Activated CD4-positive, alpha-beta T cell treated with anti-CD3 and anti-CD28 coated beads, Interleukin-2, amount 50 U/mL, for 16 hours (primary cell): Measurements from ENCODE around the gene KLHL17.
A peak's percentile ranks its signal among the peaks of the same experiment; 100 is the strongest.

Experiments
- DNase-seq: peaks from one replicate; pipeline ENCODE4 v3.0.0-alpha.2; 2020

KLHL17 gene

GRCh38 chr1:952603-953002 is 7.8 kb upstream of the KLHL17 start:
- DNase-seq: no peak

- no peak for DNase-seq
These were observed 6.7 kb upstream of the KLHL17 start for GRCh38 chr1:953524-954320.

GRCh38 chr1:954927-955326 is 5.5 kb upstream of the KLHL17 start:
- DNase-seq: no peak

GRCh38 chr1:955474-955873 is 4.9 kb upstream of the KLHL17 start:
- DNase-seq: no peak

GRCh38 chr1:956636-957035 is 3.7 kb upstream of the KLHL17 start:
- DNase-seq: no peak

GRCh38 chr1:958823-959730 is 1.3 kb upstream of the KLHL17 start, which contains the start of gene NOC2L:
TSS of gene NOC2L (minus strand) at chr1:959256. CDS start at chr1:959240, 16 bp downstream.
- peak; percentile 96 for DNase-seq

- no peak for DNase-seq
These were observed 537 bp upstream of the KLHL17 start for GRCh38 chr1:959731-960362.

- DNase-seq: no peak
These were observed 817 bp downstream of the KLHL17 start for GRCh38 chr1:961132-961669.

- DNase-seq: no peak
These were observed 2.3 kb downstream of the KLHL17 start for GRCh38 chr1:962381-963300.

- no peak for DNase-seq
These were observed 2.9 kb downstream of the KLHL17 start for GRCh38 chr1:963301-963651.

- DNase-seq: no peak
These were observed 3.6 kb downstream of the KLHL17 start for GRCh38 chr1:963746-964525.

GRCh38 chr1:964691-965525 is 4.5 kb downstream of the KLHL17 start:
- no peak for DNase-seq

GRCh38 chr1:965526-966134 is 5.2 kb downstream of the KLHL17 start:
- no peak for DNase-seq

- DNase-seq: no peak
These were observed 5.8 kb downstream of the KLHL17 start, which contains the start of gene PLEKHN1 for GRCh38 chr1:966135-966703. TSS of gene PLEKHN1 (plus strand) at chr1:966482. CDS start at chr1:966532, 50 bp downstream.

- peak; percentile 86 for DNase-seq
These were observed 6.4 kb downstream of the KLHL17 start for GRCh38 chr1:966704-967300.

GRCh38 chr1:967466-968343 is 7.3 kb downstream of the KLHL17 start:
- DNase-seq: no peak

- DNase-seq: no peak
These were observed 9.0 kb downstream of the KLHL17 start for GRCh38 chr1:969260-969855.
